ENCODE data around the gene TBC1D4.

TBC1D4 gene

GRCh38 chr13:75486146-75487062 is 4.4 kb upstream of the TBC1D4 start:
- no peaks in the 10 kb centered on the region for H3K36me3 ChIP-seq (ENCODE audit: insufficient read depth, low read length)

GRCh38 chr13:75485286-75486062 is 3.5 kb upstream of the TBC1D4 start:
- no peak overlapping the region for H2AFZ ChIP-seq (ENCODE audit: low read length)
- peaks cover 4% of the 10 kb centered on the region for H4K20me1 ChIP-seq (ENCODE audit: insufficient read depth, low read length, poor library complexity, severe bottlenecking)
- peak overlapping the region; percentile 47 for H3K4me2 ChIP-seq (ENCODE audit: low read depth, low read length, poor library complexity, severe bottlenecking)
- H3K27me3 ChIP-seq (ENCODE audit: insufficient read depth, low read length, poor library complexity, severe bottlenecking), result no peaks in the 10 kb centered on the region
- peak overlapping the region; percentile 13 for H3K9ac ChIP-seq (ENCODE audit: low read depth, low read length, poor library complexity, severe bottlenecking)
- 0 out of 2 replicates have a peak, but pooled peaks cover 5% of the 10 kb centered on the region for H3F3A ChIP-seq (ENCODE audit: low read depth)
- H3K4me1 ChIP-seq (ENCODE audit: insufficient read depth, low read length, poor library complexity, severe bottlenecking), result peaks cover 52% of the 10 kb centered on the region
- no peaks in the 10 kb centered on the region for H3K36me3 ChIP-seq (ENCODE audit: insufficient read depth, low read length)
- no peaks in the 10 kb centered on the region for H3K9me2 ChIP-seq (replicated peaks; ENCODE audit: low read depth, low read length)
- TF ChIP-seq CTCF (conservative IDR thresholded peaks at IDR 0.05; ENCODE audit: low read length) (no peak), EZH2phosphoT487 (IDR thresholded peaks at IDR 0.05; ENCODE audit: borderline replicate concordance) (no peak)
- H3K4me3 ChIP-seq (ENCODE audit: low read length, poor library complexity, severe bottlenecking), result no peak overlapping the region
- peaks cover 8% of the 10 kb centered on the region for H3K79me2 ChIP-seq (ENCODE audit: insufficient read depth, low read length)
- H3K9me3 ChIP-seq (ENCODE audit: insufficient read depth, low read depth, low read length), result no peaks in the 10 kb centered on the region

More at GRCh38 chr13:75486146-75487062, 4.4 kb upstream of the TBC1D4 start:
- H3K4me2 ChIP-seq (ENCODE audit: low read depth, low read length, poor library complexity, severe bottlenecking), result peak overlapping the region; percentile 47
- no peaks in the 10 kb centered on the region for H3K9me2 ChIP-seq (replicated peaks; ENCODE audit: low read depth, low read length)
- H3F3A ChIP-seq (ENCODE audit: low read depth), result 0 out of 2 replicates have a peak, but pooled peaks cover 5% of the 10 kb centered on the region
- H3K4me3 ChIP-seq (ENCODE audit: low read length, poor library complexity, severe bottlenecking), result peak overlapping the region; percentile 37
- peaks cover 48% of the 10 kb centered on the region for H3K4me1 ChIP-seq (ENCODE audit: insufficient read depth, low read length, poor library complexity, severe bottlenecking)
- H4K20me1 ChIP-seq (ENCODE audit: insufficient read depth, low read length, poor library complexity, severe bottlenecking), result no peaks in the 10 kb centered on the region
- H3K9me3 ChIP-seq (ENCODE audit: insufficient read depth, low read depth, low read length), result no peaks in the 10 kb centered on the region
- peak overlapping the region; percentile 44 for H3K9ac ChIP-seq (ENCODE audit: low read depth, low read length, poor library complexity, severe bottlenecking)
- TF ChIP-seq EZH2phosphoT487 (IDR thresholded peaks at IDR 0.05; ENCODE audit: borderline replicate concordance) (no peak), CTCF (conservative IDR thresholded peaks at IDR 0.05; ENCODE audit: low read length) (no peak)
- H3K79me2 ChIP-seq (ENCODE audit: insufficient read depth, low read length), result no peaks in the 10 kb centered on the region
- H3K27me3 ChIP-seq (ENCODE audit: insufficient read depth, low read length, poor library complexity, severe bottlenecking), result no peaks in the 10 kb centered on the region
- peak overlapping the region; percentile 0; the same call in 1 of the 2 replicates for H2AFZ ChIP-seq (ENCODE audit: low read length)

GRCh38 chr13:75482820-75483079 is 781 bp upstream of the TBC1D4 start:
- Histone ChIP-seq H3K9ac (ENCODE audit: low read depth, low read length, poor library complexity, severe bottlenecking) (peak overlapping the region; percentile 68), H3K9me3 (ENCODE audit: insufficient read depth, low read depth, low read length) (no peaks in the 10 kb centered on the region), H3K36me3 (ENCODE audit: insufficient read depth, low read length) (no peaks in the 10 kb centered on the region), H3F3A (ENCODE audit: low read depth) (0 out of 2 replicates have a peak, but pooled peaks cover 5% of the 10 kb centered on the region), H2AFZ (ENCODE audit: low read length) (peak overlapping the region; percentile 88; the same call in 1 of the 2 replicates), H3K4me1 (ENCODE audit: insufficient read depth, low read length, poor library complexity, severe bottlenecking) (peaks cover 67% of the 10 kb centered on the region), H3K79me2 (ENCODE audit: insufficient read depth, low read length) (peaks cover 35% of the 10 kb centered on the region), H3K9me2 (replicated peaks; ENCODE audit: low read depth, low read length) (no peaks in the 10 kb centered on the region), H3K27me3 (ENCODE audit: insufficient read depth, low read length, poor library complexity, severe bottlenecking) (no peaks in the 10 kb centered on the region), H3K4me3 (ENCODE audit: low read length, poor library complexity, severe bottlenecking) (peak overlapping the region; percentile 75), H3K4me2 (ENCODE audit: low read depth, low read length, poor library complexity, severe bottlenecking) (peak overlapping the region; percentile 76), H4K20me1 (ENCODE audit: insufficient read depth, low read length, poor library complexity, severe bottlenecking) (peaks cover 29% of the 10 kb centered on the region)
- TF ChIP-seq CTCF (conservative IDR thresholded peaks at IDR 0.05; ENCODE audit: low read length), result no peak
- no peak for TF ChIP-seq EZH2phosphoT487 (IDR thresholded peaks at IDR 0.05; ENCODE audit: borderline replicate concordance)
